NCI-H1436 treated with DMSO at 0.1 percent for 48 hours (cell line): ENCODE results near the gene TINAGL1.

ENCODE experiments used
- DNase-seq: peaks from one replicate; lab custom pipeline; 2025; lab: John Stamatoyannopoulos, UW

The TINAGL1 gene

DNA sequence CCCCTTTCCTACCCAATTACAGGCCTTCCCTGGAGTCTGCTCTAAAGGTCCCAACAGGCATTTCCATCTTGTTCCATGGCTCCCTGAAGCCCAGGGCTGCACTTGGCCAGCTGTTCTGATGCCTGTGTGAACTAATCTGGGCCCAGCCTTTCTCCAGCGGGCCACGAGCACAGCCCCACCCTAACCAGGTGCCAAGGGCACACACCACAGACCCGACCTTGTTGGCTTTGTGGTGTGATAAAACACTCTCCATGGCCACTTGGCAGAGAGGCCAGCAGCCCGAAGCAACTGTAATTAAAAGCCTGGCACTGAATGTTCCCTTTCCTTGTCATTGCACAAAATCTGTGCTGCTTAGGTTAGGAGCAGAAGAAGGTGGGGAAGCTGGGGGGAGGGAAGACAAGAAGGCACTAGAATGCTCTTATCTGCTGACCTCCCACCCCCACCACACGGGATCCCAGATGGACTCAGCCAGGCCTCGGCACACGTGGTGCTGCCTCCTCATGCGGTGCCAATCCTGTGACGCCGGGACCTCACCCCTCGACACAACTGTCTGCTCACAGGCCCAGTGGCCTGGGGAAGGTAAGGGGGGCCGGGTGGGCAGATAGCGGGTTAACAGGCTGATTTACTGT, 51.1 kb downstream of the TINAGL1 start:
- DNase-seq = no peak

DNA sequence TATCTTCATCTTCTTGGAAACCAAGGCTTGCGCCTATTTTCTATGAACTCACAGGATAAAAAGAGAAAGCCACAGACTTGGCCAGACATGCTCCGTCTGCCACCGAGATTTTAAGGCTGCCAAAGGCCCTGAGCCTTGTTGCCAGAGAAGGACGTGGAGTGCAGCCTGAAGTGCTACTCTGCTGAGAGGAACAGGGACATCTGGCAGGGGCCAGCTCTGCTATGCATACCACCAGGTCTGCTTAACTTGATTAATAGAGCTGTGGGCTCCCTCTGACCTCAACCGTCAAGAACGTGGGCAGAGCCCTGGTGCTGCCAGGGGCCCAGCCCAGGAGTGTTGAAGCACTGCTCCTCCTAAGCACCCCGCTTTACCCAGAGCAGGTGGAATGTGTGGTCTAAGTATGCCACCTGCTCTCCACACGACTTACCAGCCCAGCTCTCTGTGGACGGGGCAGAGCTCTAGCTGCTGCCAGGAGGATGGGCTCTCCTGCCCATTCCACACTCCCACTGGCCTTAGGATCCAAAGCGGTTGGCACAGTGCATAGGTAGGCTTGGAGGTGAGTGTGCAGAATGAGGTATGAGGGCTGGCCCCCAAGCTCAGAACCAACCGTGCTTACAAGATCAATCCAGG, 51.7 kb downstream of the TINAGL1 start:
- no peak for DNase-seq

DNA sequence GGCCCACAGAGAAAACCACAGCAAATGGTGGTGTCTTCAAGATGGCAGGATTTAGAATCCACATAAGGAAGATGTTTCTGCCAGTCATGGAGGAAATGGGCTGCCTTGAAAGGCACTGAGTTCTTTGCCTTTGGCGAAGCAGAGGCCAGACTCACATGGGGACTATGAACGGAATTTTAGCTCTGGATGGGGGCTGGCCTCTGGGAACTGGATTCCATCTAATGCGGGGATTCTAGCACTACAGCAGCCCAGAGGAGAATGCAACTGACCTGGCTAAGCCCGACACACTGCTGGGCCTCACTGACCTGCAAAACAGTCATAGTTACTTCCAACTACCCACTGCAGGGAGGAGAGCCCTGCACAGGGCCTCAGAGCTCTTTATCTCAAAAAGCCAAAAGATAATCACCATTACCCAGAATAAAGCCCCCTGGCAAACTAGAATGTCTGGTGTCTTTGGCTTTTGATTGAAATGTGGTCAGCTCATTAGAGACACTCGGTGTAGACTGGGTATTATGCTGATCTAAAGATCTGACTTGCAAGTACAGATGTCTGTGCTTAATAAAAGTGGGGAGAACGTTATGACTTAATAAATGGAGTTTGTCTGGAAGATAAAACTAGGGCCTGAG, 52.7 kb downstream of the TINAGL1 start:
- no peak for DNase-seq

DNA sequence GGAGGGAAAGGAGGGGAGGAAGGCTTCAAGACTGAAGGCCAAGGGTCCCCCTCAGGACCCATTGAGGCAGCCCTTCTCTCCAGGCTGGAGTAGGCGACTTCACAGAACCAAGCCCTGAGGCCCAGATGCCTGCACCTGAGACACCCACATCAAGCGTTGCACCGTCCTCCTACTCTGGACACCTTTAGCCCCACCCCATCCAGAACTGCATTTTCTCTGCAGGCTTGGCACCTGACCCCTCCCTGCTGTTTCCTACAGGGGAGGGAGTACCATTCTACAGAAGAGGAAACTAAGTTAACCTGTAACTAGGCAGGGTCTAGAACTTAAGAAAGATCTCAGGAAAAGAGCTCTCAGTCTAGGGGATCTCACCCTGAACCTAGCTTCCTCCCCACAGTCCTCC, 56.3 kb downstream of the TINAGL1 start:
- no peak for DNase-seq

DNA sequence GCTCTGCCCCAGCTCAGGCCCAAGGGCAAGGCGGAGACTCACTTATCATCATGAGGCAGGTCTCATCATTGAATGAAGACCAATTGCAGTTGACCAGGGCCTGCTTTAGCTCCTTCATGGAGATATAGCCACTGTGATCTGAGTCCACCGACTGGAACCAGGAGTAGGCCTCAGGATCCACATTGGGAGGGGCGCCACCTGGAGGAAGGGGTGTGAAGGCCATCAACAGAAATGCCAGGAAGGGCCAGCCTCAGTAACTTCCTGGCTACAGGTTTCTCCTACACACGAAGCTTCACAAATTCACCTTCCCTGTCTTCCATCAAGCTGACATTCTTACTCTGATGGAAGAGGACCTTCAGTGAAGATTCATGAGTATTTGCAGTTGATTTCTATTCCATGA, 56.8 kb downstream of the TINAGL1 start:
- no peak for DNase-seq
